ENCODE data around the gene CCT7. TPM values are rescaled to one million over a fixed set of nuclear protein-coding genes. Genes with fewer than 3 reads are reported as not detected.
A peak's percentile ranks its signal among the peaks of the same experiment; 100 is the strongest.

The CCT7 gene
- total and polyA plus RNA-seq, 10 donors = 112 to 184 (median 150) TPM

DNA sequence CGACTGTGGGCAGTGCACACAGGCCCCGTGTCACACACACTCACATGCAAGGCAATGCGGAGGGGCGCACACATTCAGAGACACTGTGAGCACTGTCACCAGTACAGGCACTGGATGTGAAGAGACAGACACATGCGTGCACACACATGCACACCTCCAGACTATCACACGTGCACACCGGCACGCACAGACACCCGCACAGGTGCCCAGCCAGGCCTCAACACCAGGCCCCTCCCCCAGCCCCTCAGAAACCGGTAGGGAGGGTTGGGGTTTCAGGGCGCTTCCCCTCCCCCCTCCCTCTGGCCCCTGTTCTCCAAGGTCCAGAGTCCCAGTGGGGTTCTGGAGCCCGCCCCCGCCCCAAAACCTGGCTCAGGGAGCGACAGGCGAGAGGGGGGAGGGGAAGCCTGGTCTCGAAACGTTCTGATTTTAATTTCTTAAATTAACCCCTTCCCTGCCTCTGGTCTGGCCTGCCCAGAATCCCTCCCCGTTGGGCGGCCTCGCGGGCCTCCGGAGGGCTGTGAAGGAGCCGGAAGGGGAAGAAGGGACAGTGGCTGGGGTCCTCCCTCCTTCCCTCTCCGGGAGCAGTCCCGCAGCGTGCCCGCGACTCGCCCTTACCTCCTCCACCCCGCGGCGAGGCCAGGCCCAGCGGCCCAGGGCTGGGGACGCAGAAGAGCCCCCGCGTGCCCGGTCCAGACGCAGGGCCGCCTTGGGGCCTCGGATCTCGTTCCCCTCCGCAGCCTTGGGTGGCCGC, 49.6 kb downstream of the CCT7 start:
- DNase-seq = no peak
- TF ChIP-seq POLR2AphosphoS5 (IDR thresholded peaks at IDR 0.05) = no peak
- no peak for TF ChIP-seq POLR2A (IDR thresholded peaks at IDR 0.05)
- no peak for TF ChIP-seq CTCF (IDR thresholded peaks at IDR 0.05 in 8 of 11, conservative IDR thresholded peaks at IDR 0.05 in 3 of 11)
- Histone ChIP-seq H3K27me3 (replicated peaks in 1 of 7) (peaks cover 0 to 39% (median 6%) of the 10 kb centered on the region in 7 donors), H3K36me3 (no peaks in the 10 kb centered on the region), H3K4me1 (peaks cover 0 to 42% (median 27%) of the 10 kb centered on the region in 6 donors), H3K9me3 (no peaks in the 10 kb centered on the region), H3K4me3 (peak overlapping the region; percentile 60 to 86 (median 70)), H3K27ac (peak overlapping the region in 6 of 8 donors; percentile 70 to 87 (median 80))
- intact Hi-C loops (cut with DNase I; ENCODE audit: low total_unique reads) = loop anchor here (10.0 kb wide), 1 partner anchor 101 kb away; the partner anchor contains the start of gene ALMS1
- 5 to 11% (median 9%) methylated on average over 7 to 43 of the region's 43 CpGs for WGBS, 5 donors

DNA sequence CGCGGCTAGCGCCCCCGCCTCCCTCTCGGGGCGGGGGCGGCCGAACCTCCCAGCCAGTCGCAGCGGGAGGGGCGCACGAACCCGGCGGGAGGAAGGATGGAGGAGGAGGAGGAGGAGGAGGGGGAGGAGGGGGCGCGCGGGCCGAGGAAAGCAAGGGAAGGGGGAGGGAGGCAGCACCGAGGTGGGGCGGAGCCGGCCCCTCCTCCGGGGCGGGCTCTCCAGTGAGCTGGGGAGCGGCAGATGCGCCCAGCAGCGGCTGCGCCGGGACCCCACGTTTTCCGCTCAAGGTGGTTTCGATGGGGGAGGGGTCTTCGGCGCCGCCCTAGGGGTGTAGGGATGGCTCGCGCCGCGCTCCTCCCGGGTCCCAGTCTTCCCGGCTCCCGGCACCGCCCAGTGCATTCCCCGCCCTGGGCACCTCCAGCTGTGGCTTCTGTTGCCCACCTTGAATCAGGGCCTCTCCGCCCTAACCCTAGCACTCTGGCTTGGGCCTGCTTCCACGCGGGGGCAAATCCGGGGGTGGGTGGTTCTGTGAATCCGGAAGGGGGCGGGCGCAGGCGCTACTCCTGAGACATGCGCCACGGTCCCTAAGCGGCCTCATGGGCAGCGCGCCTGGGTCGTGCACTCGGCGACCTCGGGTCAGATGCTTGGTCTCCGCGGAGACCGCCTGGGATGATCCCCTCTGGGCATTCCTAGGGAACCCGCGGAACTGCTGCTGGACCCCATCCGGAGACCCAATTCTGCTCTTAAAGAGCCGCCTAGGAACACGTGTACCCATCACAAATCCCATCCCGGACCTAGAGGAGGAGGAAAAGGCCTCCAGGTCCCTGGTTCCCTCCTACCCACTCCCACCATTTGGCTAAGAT, 50.4 kb downstream of the CCT7 start, which contains the start of gene FBXO41:
FBXO41 (minus strand) TSS at position 183 of the 863 bp plus-strand sequence. CDS start 14,848 bp downstream, outside the sequence.
- 0 to 4% (median 1%) methylated on average over 16 to 69 of the region's 69 CpGs for WGBS, 5 donors

DNA sequence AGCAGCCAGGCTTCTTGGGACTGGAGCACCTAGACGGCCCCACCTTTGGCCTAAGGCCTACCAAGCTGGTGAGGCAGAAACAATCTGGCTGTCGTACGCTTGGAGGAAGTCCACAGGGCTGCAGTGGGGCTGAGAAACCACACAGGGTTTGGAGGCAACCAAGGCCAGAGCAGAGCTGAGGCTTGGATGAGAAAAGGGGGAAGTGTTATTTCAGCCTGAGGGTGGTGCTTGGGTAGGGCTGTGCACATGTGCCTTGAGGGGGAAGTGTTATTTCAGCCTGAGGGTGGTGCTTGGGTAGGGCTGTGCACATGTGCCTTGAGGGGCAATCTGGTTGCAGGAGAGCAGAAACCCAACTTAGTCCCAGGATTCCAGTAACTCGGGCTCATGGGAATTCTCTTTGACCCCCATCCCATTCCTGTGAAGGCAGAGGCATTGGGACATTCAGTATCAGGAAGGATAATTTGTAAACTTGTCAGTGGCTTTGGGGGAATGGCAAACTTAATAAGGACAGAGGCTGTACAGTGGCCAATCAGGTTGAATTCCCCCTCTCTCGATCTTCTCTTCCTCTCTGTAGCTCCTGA, 51.1 kb downstream of the CCT7 start:
- H3K36me3 ChIP-seq = no peaks in the 10 kb centered on the region
- peaks cover 0 to 42% (median 27%) of the 10 kb centered on the region in 6 donors for H3K4me1 ChIP-seq
- WGBS, 5 donors = 24 to 32% (median 26%) methylated on average over 5 of the region's 5 CpGs
- peak; percentile 87 for DNase-seq
- H3K9me3 ChIP-seq = no peaks in the 10 kb centered on the region
- H3K27ac ChIP-seq = peak overlapping the region; percentile 29 to 87 (median 79)
- H3K27me3 ChIP-seq (replicated peaks in 1 of 7) = peaks cover 0 to 54% (median 10%) of the 10 kb centered on the region in 7 donors
- TF ChIP-seq CTCF (IDR thresholded peaks at IDR 0.05 in 8 of 11, conservative IDR thresholded peaks at IDR 0.05 in 3 of 11) = peak in 4 of 11 experiments; percentile 6 to 15 (median 14)
- TF ChIP-seq POLR2AphosphoS5 (IDR thresholded peaks at IDR 0.05) = peak in 2 of 3 donors; percentile 70 to 73
- TF ChIP-seq POLR2A (IDR thresholded peaks at IDR 0.05) = no peak
- intact Hi-C loops (cut with DNase I; ENCODE audit: low total_unique reads) = loop anchor here (10.0 kb wide), 1 partner anchor 100 kb away; the partner anchor contains the start of gene ALMS1
- H3K4me3 ChIP-seq = peak overlapping the region; percentile 60 to 86 (median 70)

More for the DNA sequence above, 50.4 kb downstream of the CCT7 start, which contains the start of gene FBXO41:
- H3K4me1 ChIP-seq = peaks cover 0 to 42% (median 27%) of the 10 kb centered on the region in 6 donors
- no peaks in the 10 kb centered on the region for H3K9me3 ChIP-seq
- no peaks in the 10 kb centered on the region for H3K36me3 ChIP-seq
- peak; percentile 75 to 83 (median 77) for TF ChIP-seq POLR2AphosphoS5 (IDR thresholded peaks at IDR 0.05)
- no peak for TF ChIP-seq POLR2A (IDR thresholded peaks at IDR 0.05)
- TF ChIP-seq CTCF (IDR thresholded peaks at IDR 0.05 in 8 of 11, conservative IDR thresholded peaks at IDR 0.05 in 3 of 11) = no peak
- H3K27me3 ChIP-seq (replicated peaks in 1 of 7) = peaks cover 0 to 47% (median 9%) of the 10 kb centered on the region in 7 donors
- H3K27ac ChIP-seq = peak within 1 kb of the TSS; percentile 29 to 87 (median 79)
- intact Hi-C loops (cut with DNase I; ENCODE audit: low total_unique reads) = loop anchor here (10.0 kb wide), 1 partner anchor 100 kb away; the partner anchor contains the start of gene ALMS1
- DNase-seq = peak; percentile 93
- peak within 1 kb of the TSS; percentile 60 to 86 (median 70) for H3K4me3 ChIP-seq
